ENCODE results near the gene ZNF366.

Gene ZNF366

GRCh38 chr5:72427016-72427415, 80.2 kb downstream of the ZNF366 start:
- H3K27ac ChIP-seq (ENCODE audit: low read depth, low read length) = no peak overlapping the region
- H3K4me3 ChIP-seq (ENCODE audit: low read depth, low read length) = no peak overlapping the region
- no peaks in the 10 kb centered on the region for H3K27me3 ChIP-seq (ENCODE audit: insufficient read depth, low read length)
- H3K36me3 ChIP-seq (ENCODE audit: insufficient read depth, low read length) = no peaks in the 10 kb centered on the region
- no peaks in the 10 kb centered on the region for H3K79me2 ChIP-seq (ENCODE audit: control insufficient read depth, insufficient read depth, low read length, unreplicated experiment)
- H3K4me1 ChIP-seq (ENCODE audit: control insufficient read depth, insufficient read depth, low read length, unreplicated experiment) = peaks cover 10% of the 10 kb centered on the region
- H2AFZ ChIP-seq (ENCODE audit: low read length, unreplicated experiment) = no peak overlapping the region

- Histone ChIP-seq H3K36me3 (ENCODE audit: insufficient read depth, low read length) (no peaks in the 10 kb centered on the region), H3K4me1 (ENCODE audit: control insufficient read depth, insufficient read depth, low read length, unreplicated experiment) (peaks cover 10% of the 10 kb centered on the region), H3K27ac (ENCODE audit: low read depth, low read length) (no peak overlapping the region), H3K27me3 (ENCODE audit: insufficient read depth, low read length) (no peaks in the 10 kb centered on the region), H2AFZ (ENCODE audit: low read length, unreplicated experiment) (no peak overlapping the region), H3K4me3 (ENCODE audit: low read depth, low read length) (no peak overlapping the region), H3K79me2 (ENCODE audit: control insufficient read depth, insufficient read depth, low read length, unreplicated experiment) (no peaks in the 10 kb centered on the region)
Observed at GRCh38 chr5:72426019-72426418, 81.2 kb downstream of the ZNF366 start.

GRCh38 chr5:72418271-72418670, 88.9 kb downstream of the ZNF366 start:
- no peak overlapping the region for H2AFZ ChIP-seq (ENCODE audit: low read length, unreplicated experiment)
- no peaks in the 10 kb centered on the region for H3K4me1 ChIP-seq (ENCODE audit: control insufficient read depth, insufficient read depth, low read length, unreplicated experiment)
- no peaks in the 10 kb centered on the region for H3K79me2 ChIP-seq (ENCODE audit: control insufficient read depth, insufficient read depth, low read length, unreplicated experiment)
- no peaks in the 10 kb centered on the region for H3K27me3 ChIP-seq (ENCODE audit: insufficient read depth, low read length)
- no peaks in the 10 kb centered on the region for H3K36me3 ChIP-seq (ENCODE audit: insufficient read depth, low read length)
- no peak overlapping the region for H3K27ac ChIP-seq (ENCODE audit: low read depth, low read length)
- no peak overlapping the region for H3K4me3 ChIP-seq (ENCODE audit: low read depth, low read length)

GRCh38 chr5:72417333-72418062, 89.7 kb downstream of the ZNF366 start:
- Histone ChIP-seq H3K36me3 (ENCODE audit: insufficient read depth, low read length) (no peaks in the 10 kb centered on the region), H2AFZ (ENCODE audit: low read length, unreplicated experiment) (no peak overlapping the region), H3K27me3 (ENCODE audit: insufficient read depth, low read length) (no peaks in the 10 kb centered on the region), H3K4me1 (ENCODE audit: control insufficient read depth, insufficient read depth, low read length, unreplicated experiment) (peaks cover 6% of the 10 kb centered on the region), H3K27ac (ENCODE audit: low read depth, low read length) (no peak overlapping the region), H3K79me2 (ENCODE audit: control insufficient read depth, insufficient read depth, low read length, unreplicated experiment) (no peaks in the 10 kb centered on the region), H3K4me3 (ENCODE audit: low read depth, low read length) (no peak overlapping the region)

GRCh38 chr5:72415616-72416325, 91.4 kb downstream of the ZNF366 start:
- peaks cover 22% of the 10 kb centered on the region for H3K4me1 ChIP-seq (ENCODE audit: control insufficient read depth, insufficient read depth, low read length, unreplicated experiment)

GRCh38 chr5:72412283-72413055, 94.7 kb downstream of the ZNF366 start:
- H3K36me3 ChIP-seq (ENCODE audit: insufficient read depth, low read length) = no peaks in the 10 kb centered on the region
- no peaks in the 10 kb centered on the region for H3K27me3 ChIP-seq (ENCODE audit: insufficient read depth, low read length)
- no peaks in the 10 kb centered on the region for H3K79me2 ChIP-seq (ENCODE audit: control insufficient read depth, insufficient read depth, low read length, unreplicated experiment)
- H2AFZ ChIP-seq (ENCODE audit: low read length, unreplicated experiment) = no peak overlapping the region
- H3K4me1 ChIP-seq (ENCODE audit: control insufficient read depth, insufficient read depth, low read length, unreplicated experiment) = peaks cover 41% of the 10 kb centered on the region
- H3K27ac ChIP-seq (ENCODE audit: low read depth, low read length) = no peak overlapping the region
- no peak overlapping the region for H3K4me3 ChIP-seq (ENCODE audit: low read depth, low read length)

More at GRCh38 chr5:72415616-72416325, 91.4 kb downstream of the ZNF366 start:
- no peaks in the 10 kb centered on the region for H3K36me3 ChIP-seq (ENCODE audit: insufficient read depth, low read length)
- H3K27ac ChIP-seq (ENCODE audit: low read depth, low read length) = no peak overlapping the region
- no peak overlapping the region for H2AFZ ChIP-seq (ENCODE audit: low read length, unreplicated experiment)
- H3K4me3 ChIP-seq (ENCODE audit: low read depth, low read length) = no peak overlapping the region
- no peaks in the 10 kb centered on the region for H3K79me2 ChIP-seq (ENCODE audit: control insufficient read depth, insufficient read depth, low read length, unreplicated experiment)
- H3K27me3 ChIP-seq (ENCODE audit: insufficient read depth, low read length) = no peaks in the 10 kb centered on the region

GRCh38 chr5:72410688-72411295, 96.4 kb downstream of the ZNF366 start:
- peaks cover 48% of the 10 kb centered on the region for H3K4me1 ChIP-seq (ENCODE audit: control insufficient read depth, insufficient read depth, low read length, unreplicated experiment)
- no peaks in the 10 kb centered on the region for H3K27me3 ChIP-seq (ENCODE audit: insufficient read depth, low read length)
- no peak overlapping the region for H3K27ac ChIP-seq (ENCODE audit: low read depth, low read length)
- H3K79me2 ChIP-seq (ENCODE audit: control insufficient read depth, insufficient read depth, low read length, unreplicated experiment) = no peaks in the 10 kb centered on the region
- H3K4me3 ChIP-seq (ENCODE audit: low read depth, low read length) = no peak overlapping the region
- no peak overlapping the region for H2AFZ ChIP-seq (ENCODE audit: low read length, unreplicated experiment)
- H3K36me3 ChIP-seq (ENCODE audit: insufficient read depth, low read length) = no peaks in the 10 kb centered on the region

- peaks cover 48% of the 10 kb centered on the region for H3K4me1 ChIP-seq (ENCODE audit: control insufficient read depth, insufficient read depth, low read length, unreplicated experiment)
- H3K4me3 ChIP-seq (ENCODE audit: low read depth, low read length) = no peak overlapping the region
- no peak overlapping the region for H2AFZ ChIP-seq (ENCODE audit: low read length, unreplicated experiment)
- no peak overlapping the region; the same call in 1 of the 2 replicates for H3K27ac ChIP-seq (ENCODE audit: low read depth, low read length)
- H3K79me2 ChIP-seq (ENCODE audit: control insufficient read depth, insufficient read depth, low read length, unreplicated experiment) = no peaks in the 10 kb centered on the region
- H3K36me3 ChIP-seq (ENCODE audit: insufficient read depth, low read length) = no peaks in the 10 kb centered on the region
- no peaks in the 10 kb centered on the region for H3K27me3 ChIP-seq (ENCODE audit: insufficient read depth, low read length)
Observed at GRCh38 chr5:72408603-72409002, 98.6 kb downstream of the ZNF366 start.

GRCh38 chr5:72408127-72408526, 99.1 kb downstream of the ZNF366 start:
- Histone ChIP-seq H3K4me1 (ENCODE audit: control insufficient read depth, insufficient read depth, low read length, unreplicated experiment) (peaks cover 49% of the 10 kb centered on the region), H3K27ac (ENCODE audit: low read depth, low read length) (peak overlapping the region; percentile 41; the same call in 1 of the 2 replicates), H3K4me3 (ENCODE audit: low read depth, low read length) (no peak overlapping the region), H3K79me2 (ENCODE audit: control insufficient read depth, insufficient read depth, low read length, unreplicated experiment) (no peaks in the 10 kb centered on the region), H2AFZ (ENCODE audit: low read length, unreplicated experiment) (no peak overlapping the region), H3K36me3 (ENCODE audit: insufficient read depth, low read length) (no peaks in the 10 kb centered on the region), H3K27me3 (ENCODE audit: insufficient read depth, low read length) (no peaks in the 10 kb centered on the region)

- H3K4me1 ChIP-seq (ENCODE audit: control insufficient read depth, insufficient read depth, low read length, unreplicated experiment) = peaks cover 49% of the 10 kb centered on the region
- H3K27ac ChIP-seq (ENCODE audit: low read depth, low read length) = peak overlapping the region; percentile 41; the same call in 1 of the 2 replicates
- no peak overlapping the region for H2AFZ ChIP-seq (ENCODE audit: low read length, unreplicated experiment)
- no peaks in the 10 kb centered on the region for H3K36me3 ChIP-seq (ENCODE audit: insufficient read depth, low read length)
- H3K79me2 ChIP-seq (ENCODE audit: control insufficient read depth, insufficient read depth, low read length, unreplicated experiment) = no peaks in the 10 kb centered on the region
- no peak overlapping the region for H3K4me3 ChIP-seq (ENCODE audit: low read depth, low read length)
- no peaks in the 10 kb centered on the region for H3K27me3 ChIP-seq (ENCODE audit: insufficient read depth, low read length)
Observed at GRCh38 chr5:72407541-72407940, 99.7 kb downstream of the ZNF366 start.
